ENCODE data around the gene TRIM15.
"Not testable (repeated sequence)": the region's sequence is repeated elsewhere in the genome, so short reads cannot be mapped to it uniquely, and the experiment has no call there.

The TRIM15 gene

GRCh38 chr6:30163090-30163917 is at the start of gene TRIM15:
Gene TRIM15 (plus strand): TSS chr6:30163546. CDS start chr6:30163685, 139 bp downstream.
- DNase-seq (ENCODE audit: low spot score): no peak

GRCh38 chr6:30113841-30114240 is 49.5 kb upstream of the TRIM15 start:
- no peak for DNase-seq (ENCODE audit: low spot score)

- DNase-seq (ENCODE audit: low spot score): no peak
These were observed 46.6 kb upstream of the TRIM15 start for GRCh38 chr6:30116724-30117123.

GRCh38 chr6:30118691-30119090 is 44.7 kb upstream of the TRIM15 start:
- not testable (repeated sequence) for DNase-seq (ENCODE audit: low spot score)

- DNase-seq (ENCODE audit: low spot score): no peak
These were observed 41.6 kb upstream of the TRIM15 start for GRCh38 chr6:30121446-30122366.

- DNase-seq (ENCODE audit: low spot score): no peak
These were observed 40.8 kb upstream of the TRIM15 start for GRCh38 chr6:30122515-30122914.

GRCh38 chr6:30127238-30128093 is 35.9 kb upstream of the TRIM15 start:
- DNase-seq (ENCODE audit: low spot score): no peak

- no peak for DNase-seq (ENCODE audit: low spot score)
These were observed 33.8 kb upstream of the TRIM15 start for GRCh38 chr6:30129265-30130178.

GRCh38 chr6:30130179-30130679 is 33.1 kb upstream of the TRIM15 start:
- DNase-seq (ENCODE audit: low spot score): no peak

- peak; percentile 63 for DNase-seq (ENCODE audit: low spot score)
These were observed 32.2 kb upstream of the TRIM15 start for GRCh38 chr6:30130887-30131862.

- no peak for DNase-seq (ENCODE audit: low spot score)
These were observed 31.3 kb upstream of the TRIM15 start for GRCh38 chr6:30131947-30132497.

GRCh38 chr6:30135147-30135546 is 28.2 kb upstream of the TRIM15 start:
- DNase-seq (ENCODE audit: low spot score): no peak

- DNase-seq (ENCODE audit: low spot score): no peak
These were observed 27.6 kb upstream of the TRIM15 start, which contains the start of gene TRIM40 for GRCh38 chr6:30135757-30136156. Gene TRIM40 (plus strand): TSS chr6:30136140. CDS start chr6:30137037, 897 bp downstream.

- no peak for DNase-seq (ENCODE audit: low spot score)
These were observed 26.6 kb upstream of the TRIM15 start for GRCh38 chr6:30136570-30137286.

GRCh38 chr6:30140240-30140639 is 23.1 kb upstream of the TRIM15 start:
- not testable (repeated sequence) for DNase-seq (ENCODE audit: low spot score)

GRCh38 chr6:30142665-30143064 is 20.7 kb upstream of the TRIM15 start:
- no peak for DNase-seq (ENCODE audit: low spot score)

GRCh38 chr6:30143780-30144179 is 19.6 kb upstream of the TRIM15 start:
- DNase-seq (ENCODE audit: low spot score): no peak

GRCh38 chr6:30144811-30145210 is 18.5 kb upstream of the TRIM15 start:
- no peak for DNase-seq (ENCODE audit: low spot score)

Data from putamen (tissue), 1 donor.